Mammary epithelial cell (primary cell): ENCODE measurements around the gene HNRNPM.

Experiments
- EZH2 ChIP-seq: IDR thresholded peaks from 2 replicates; pipeline ENCODE4 v1.6.1; 2012; ENCODE audit warnings: low read length, inconsistent platforms, borderline replicate concordance
- TF ChIP-seq, protein P1 (sequence below), 2 donors: IDR thresholded peaks in 1 of 2; conservative IDR thresholded peaks in 1 of 2; 2 replicates each; pipeline ENCODE4 v1.5.1; 2011 to 2012; ENCODE audit warnings: inconsistent platforms in 2 of 2, low read length in 2 of 2, mild to moderate bottlenecking in 2 of 2, control low read depth in 1 of 2, low read depth in 1 of 2; ENCODE audit not compliant: insufficient read depth in 1 of 2; ENCODE audit errors: extremely low read depth in 1 of 2

DNA sequence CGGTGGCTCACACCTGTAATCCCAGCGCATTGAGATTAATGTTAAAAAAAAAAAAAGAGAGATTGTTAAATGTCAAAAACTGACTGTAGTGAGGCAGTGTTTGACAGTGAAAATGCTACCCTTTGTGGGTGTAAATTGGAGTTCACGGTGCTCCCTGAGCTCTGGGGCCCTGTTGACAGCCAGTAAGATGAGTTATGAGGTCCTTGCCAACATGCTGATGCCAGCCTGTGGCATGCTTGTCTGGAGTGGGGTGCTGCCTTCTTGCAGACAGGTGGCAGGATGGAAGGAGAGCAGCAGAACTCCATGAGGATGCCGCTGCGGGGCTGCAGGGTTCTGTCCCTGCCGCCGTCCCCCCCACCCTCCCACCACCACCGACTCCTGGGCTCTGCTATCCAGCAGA lies 31.7 kb downstream of the HNRNPM start:
- TF ChIP-seq, protein P1, sequence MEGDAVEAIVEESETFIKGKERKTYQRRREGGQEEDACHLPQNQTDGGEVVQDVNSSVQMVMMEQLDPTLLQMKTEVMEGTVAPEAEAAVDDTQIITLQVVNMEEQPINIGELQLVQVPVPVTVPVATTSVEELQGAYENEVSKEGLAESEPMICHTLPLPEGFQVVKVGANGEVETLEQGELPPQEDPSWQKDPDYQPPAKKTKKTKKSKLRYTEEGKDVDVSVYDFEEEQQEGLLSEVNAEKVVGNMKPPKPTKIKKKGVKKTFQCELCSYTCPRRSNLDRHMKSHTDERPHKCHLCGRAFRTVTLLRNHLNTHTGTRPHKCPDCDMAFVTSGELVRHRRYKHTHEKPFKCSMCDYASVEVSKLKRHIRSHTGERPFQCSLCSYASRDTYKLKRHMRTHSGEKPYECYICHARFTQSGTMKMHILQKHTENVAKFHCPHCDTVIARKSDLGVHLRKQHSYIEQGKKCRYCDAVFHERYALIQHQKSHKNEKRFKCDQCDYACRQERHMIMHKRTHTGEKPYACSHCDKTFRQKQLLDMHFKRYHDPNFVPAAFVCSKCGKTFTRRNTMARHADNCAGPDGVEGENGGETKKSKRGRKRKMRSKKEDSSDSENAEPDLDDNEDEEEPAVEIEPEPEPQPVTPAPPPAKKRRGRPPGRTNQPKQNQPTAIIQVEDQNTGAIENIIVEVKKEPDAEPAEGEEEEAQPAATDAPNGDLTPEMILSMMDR (conservative IDR thresholded peaks at IDR 0.05 in 1 of 2, IDR thresholded peaks at IDR 0.05 in 1 of 2; ENCODE audit: extremely low read depth in 1 of 2, insufficient read depth in 1 of 2, low read depth in 1 of 2, low read length in 2 of 2) = no peak
- TF ChIP-seq EZH2 = no peak
